Measurements from ENCODE around the gene ILK.

- TF ChIP-seq, protein P1, sequence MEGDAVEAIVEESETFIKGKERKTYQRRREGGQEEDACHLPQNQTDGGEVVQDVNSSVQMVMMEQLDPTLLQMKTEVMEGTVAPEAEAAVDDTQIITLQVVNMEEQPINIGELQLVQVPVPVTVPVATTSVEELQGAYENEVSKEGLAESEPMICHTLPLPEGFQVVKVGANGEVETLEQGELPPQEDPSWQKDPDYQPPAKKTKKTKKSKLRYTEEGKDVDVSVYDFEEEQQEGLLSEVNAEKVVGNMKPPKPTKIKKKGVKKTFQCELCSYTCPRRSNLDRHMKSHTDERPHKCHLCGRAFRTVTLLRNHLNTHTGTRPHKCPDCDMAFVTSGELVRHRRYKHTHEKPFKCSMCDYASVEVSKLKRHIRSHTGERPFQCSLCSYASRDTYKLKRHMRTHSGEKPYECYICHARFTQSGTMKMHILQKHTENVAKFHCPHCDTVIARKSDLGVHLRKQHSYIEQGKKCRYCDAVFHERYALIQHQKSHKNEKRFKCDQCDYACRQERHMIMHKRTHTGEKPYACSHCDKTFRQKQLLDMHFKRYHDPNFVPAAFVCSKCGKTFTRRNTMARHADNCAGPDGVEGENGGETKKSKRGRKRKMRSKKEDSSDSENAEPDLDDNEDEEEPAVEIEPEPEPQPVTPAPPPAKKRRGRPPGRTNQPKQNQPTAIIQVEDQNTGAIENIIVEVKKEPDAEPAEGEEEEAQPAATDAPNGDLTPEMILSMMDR (IDR thresholded peaks at IDR 0.05; ENCODE audit: extremely low read depth in 1 of 2, insufficient read depth in 1 of 2, low read depth in 1 of 2, low read length in 2 of 2) = no peak
- TF ChIP-seq POLR2AphosphoS5 (IDR thresholded peaks at IDR 0.05; ENCODE audit: insufficient read depth, low read depth, low read length) = no peak
- no peak for TF ChIP-seq POLR2A (IDR thresholded peaks at IDR 0.05; ENCODE audit: low read depth, low read length)
- no peak for TF ChIP-seq EZH2 (IDR thresholded peaks at IDR 0.05; ENCODE audit: borderline replicate concordance, low read depth, low read length, severe bottlenecking)
- no peak for TF ChIP-seq MAX (IDR thresholded peaks at IDR 0.05; ENCODE audit: insufficient read depth, insufficient read length)
- TF ChIP-seq JUN (IDR thresholded peaks at IDR 0.05; ENCODE audit: borderline replicate concordance, insufficient read depth, insufficient read length, low read depth) = no peak
- no peak for TF ChIP-seq MYC (IDR thresholded peaks at IDR 0.05; ENCODE audit: low read depth, low read length)
- no peak for TF ChIP-seq GATA2 (IDR thresholded peaks at IDR 0.05; ENCODE audit: insufficient read depth, insufficient read length, low read depth, low read length)
- no peak for TF ChIP-seq FOS (IDR thresholded peaks at IDR 0.05; ENCODE audit: borderline replicate concordance, insufficient read depth, low read length)
Measured at GRCh38 chr11:6657346-6657745, 53.8 kb downstream of the ILK start.

All from endothelial cell of umbilical vein (primary cell).